Measurements from ENCODE around the gene DENND6B.
"Not testable (repeated sequence)": the region's sequence is repeated elsewhere in the genome, so short reads cannot be mapped to it uniquely, and the experiment has no call there.

DENND6B gene

DNA sequence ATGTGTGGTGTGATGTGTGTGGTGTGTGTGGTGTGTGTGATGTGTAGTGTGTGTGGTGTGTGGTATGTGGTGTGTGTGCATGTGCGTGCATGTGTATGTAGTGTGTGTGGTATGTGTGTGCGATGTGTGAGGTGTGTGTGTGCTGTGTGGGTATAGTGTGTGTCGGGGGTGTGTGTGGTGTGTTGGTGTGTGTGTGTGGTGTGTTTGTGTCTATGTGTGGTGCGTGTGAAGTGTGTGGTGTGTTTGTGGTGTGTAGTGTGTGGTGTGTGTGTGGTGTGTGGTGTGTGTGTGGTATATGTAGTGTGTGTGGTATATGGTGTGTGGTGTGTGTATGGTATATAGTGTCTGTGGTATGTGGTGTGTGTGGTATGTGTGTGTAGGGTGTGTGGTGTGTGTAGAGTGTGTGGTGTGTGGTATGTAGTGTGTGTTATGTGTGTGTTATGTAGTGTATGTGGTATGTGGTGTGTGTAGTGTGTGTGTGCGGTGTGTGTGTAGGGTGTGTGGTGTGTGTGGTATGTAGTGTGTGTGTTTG lies 11.3 kb upstream of the DENND6B start:
- DNase-seq = no peak

DNA sequence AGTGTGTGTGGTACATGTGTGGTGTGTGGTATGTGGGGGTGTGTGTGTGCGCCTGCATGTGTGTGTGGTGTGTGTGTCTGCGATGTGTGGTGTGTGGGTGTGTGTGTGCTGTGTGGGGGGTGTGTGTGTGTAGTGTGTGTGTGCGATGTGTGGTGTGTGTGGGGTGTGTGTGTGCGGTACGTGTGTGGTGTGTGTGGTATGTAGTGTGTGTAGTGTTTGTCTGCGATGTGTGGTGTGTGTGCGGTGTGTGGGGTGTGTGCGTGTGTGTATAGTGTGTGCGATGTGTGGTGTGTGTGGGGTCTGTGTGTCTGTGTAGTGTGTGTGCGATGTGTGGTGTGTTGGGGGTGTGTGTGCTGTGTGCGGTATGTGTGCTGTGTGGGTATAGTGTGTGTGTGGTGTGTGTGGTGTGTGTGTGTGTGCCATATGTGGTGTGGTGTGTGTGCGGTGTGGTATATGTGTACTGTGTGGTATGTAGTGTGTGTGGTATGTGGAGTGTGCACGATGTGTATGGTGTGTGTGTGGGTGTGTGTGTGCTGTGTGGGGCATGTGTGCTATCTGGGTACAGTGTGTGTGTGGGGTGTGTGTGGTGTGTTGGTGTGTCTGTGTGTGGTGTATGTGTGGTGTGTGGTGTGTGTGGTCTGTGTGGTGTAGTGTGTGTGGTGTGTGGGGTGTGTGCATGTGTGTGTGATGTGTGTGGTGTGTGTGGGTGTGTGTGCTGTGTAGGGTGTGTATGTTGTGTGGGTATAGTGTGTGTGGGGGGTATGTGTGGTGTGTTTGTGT lies 10.6 kb upstream of the DENND6B start:
- DNase-seq = no peak

- not testable (repeated sequence) for DNase-seq
Observed at GRCh38 chr22:50334433-50334832, 7.6 kb upstream of the DENND6B start.

GRCh38 chr22:50329236-50329635 lies 2.4 kb upstream of the DENND6B start:
- no peak for DNase-seq

DNA sequence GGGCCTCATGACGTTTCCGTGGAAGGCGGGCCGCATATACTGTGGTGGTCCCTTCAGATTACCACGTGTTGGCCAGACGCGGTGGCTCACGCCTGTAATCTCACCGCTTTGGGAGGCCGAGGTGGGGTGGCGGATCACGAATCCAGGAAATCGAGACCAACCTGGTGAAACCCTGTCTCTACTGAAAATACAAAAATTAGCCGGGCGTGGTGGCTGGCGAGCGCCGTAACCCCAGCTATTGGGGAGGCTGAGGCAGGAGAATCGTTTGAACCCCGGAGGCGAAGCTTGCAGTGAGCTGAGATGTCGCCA lies 853 bp upstream of the DENND6B start:
- no peak for DNase-seq

- no peak for DNase-seq
Observed at GRCh38 chr22:50326225-50326955, 422 bp downstream of the DENND6B start.

DNA sequence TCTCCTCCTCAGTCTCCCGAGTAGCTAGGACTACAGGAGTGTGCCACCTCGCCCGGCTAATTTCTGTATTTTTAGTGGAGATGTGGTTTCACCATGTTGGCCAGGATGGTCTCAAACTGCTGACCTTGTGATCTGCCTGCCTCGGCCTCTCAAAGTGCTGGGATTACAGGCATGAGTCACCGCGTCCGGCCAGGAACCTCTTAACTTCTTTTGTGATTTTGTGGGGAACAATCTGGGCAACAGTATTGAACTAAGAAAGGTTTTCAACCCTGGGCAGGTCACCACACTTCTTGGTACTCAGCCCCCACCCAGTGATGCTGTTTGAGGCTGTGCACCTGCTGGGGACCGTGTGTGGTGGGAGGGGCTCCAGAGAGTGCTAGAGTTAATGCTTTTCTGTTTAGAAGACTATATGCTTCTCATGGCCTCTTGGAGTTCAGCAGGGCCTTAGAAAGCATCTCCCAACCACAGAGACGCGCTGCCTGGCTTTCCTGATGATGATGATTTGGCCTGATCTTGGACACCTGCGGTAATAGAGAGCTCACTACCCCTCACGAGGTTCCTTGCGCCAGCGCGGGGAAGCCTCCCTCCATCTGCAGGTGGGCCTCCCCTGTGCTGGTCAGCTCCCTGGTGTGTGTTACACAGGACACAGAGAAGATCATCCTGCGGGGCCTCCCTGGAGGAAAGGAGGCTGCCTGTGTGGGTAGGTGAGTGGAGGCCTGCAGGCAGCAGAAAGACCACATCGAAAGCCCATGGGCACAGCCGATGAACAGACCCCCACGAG lies 1.2 kb downstream of the DENND6B start:
- DNase-seq = no peak

- no peak for DNase-seq
Observed at GRCh38 chr22:50323900-50324299, 2.9 kb downstream of the DENND6B start.

DNA sequence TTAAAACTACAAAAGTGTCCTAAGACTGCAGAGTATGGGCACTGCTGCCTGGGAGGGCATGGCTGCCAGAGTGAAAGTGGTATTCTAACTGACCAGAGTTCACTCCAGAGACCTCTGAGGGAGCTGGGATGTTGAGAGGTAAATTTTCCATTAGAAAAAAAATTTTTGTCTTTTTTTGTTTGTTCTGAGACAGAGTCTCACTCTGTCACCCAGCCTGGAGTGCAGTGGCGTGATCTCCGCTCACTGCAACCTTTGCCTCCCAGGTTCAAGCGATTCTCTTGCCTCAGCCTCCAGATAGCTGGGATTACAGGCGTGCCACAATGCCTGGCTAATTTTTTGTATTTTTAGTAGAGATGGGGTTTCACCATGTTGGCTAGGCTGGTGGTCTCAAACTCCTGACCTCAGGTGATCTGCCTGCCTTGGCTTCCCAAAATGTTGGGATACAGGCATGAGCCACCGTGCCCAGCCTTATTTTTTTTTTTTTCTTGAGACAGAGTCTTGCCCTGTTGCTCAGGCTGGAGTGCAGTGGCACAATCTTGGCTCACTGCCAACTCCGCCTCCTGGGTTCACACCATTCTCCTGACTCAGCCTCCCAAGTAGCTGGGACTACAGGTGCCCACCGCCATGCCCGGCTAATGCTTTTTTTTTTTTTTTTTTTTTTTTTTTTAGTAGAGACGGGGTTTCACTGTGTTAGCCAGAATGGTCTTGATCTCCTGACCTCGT lies 4.3 kb downstream of the DENND6B start:
- DNase-seq = not testable (repeated sequence)

DNA sequence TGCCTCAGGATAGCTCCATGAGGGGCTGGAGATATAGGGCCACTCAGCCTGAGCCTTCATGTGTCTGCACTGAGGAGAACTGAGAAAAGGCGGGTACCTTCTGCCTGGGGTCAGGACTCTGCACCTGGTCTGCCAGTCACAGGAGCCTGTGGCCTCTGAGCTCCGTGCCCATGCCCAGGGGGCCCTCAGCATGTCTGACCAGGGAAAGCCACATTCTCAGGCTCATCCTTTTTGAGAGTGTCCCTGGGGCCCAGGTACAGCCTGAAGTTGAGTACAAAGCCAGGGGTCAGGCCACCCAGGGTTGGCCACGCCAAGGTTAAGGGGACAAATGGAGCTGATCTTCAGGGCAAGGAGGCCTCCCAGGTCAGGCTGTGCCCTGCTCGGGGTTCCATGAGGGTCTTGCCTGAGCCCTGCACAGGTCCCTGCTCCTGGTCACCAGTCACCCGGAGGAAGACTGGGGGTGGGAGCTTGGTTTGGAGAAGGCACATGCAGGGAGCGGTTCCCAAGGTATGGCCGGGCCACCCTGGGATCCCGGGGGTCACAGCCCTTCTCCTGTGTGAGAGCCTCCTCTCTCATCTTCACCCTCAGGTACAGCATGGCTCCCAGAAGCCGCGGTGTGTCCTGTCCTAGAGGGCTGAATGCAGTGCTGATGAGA lies 6.0 kb downstream of the DENND6B start:
- DNase-seq = no peak

GRCh38 chr22:50320116-50320515 lies 6.7 kb downstream of the DENND6B start:
- no peak for DNase-seq

GRCh38 chr22:50319503-50319951 lies 7.3 kb downstream of the DENND6B start:
- no peak for DNase-seq

DNA sequence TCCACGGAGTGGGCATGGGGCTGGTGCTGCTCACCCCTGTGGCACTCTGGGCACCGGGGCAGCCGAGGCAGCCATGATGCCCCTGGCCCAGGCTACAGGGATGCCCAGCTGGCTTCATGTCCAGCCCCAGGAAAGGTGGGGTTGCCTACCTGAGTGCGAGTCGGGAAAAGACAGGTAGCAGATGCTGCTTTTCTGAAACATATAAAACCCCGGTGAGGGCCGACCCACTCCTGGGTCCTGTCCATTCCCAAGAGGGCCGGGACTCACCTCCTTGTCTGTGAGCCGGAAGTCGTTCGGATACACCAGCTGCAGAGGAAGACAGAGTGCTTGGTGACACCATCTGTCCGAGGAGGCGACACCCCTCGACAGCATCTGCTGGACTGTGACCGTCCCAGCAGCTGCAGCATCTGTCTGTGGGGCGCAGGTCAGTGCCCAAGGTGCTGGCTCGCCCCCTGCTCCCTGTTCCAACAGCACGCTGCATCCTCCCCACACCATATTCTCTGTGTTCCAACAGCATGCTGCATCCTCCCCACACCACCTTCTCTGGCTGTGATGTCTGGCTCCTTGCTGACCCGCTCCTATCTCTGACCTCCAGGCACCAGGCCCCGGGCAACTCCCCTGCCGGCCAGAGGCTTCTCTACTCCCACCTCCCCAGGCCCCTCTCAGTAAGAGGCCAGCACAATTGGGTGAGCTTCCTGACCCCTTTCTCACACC lies 8.0 kb downstream of the DENND6B start:
- no peak for DNase-seq

DNA sequence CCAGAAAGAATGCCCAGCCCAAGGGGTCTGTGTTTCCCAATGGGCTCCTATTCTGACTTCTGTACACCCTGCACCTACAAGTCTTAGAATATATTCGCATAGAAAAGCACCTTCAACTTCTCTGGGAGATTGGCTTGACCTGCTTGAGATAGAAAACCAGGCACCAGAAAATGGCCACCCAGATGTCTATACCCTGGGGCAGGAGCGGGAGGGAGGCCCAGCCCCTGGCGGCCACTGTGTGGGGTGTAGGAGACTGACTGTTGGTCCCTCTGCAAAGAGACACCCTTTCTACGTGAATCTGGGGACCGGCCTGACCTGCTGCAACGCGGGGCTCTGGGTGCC lies 8.5 kb downstream of the DENND6B start:
- DNase-seq = no peak

DNA sequence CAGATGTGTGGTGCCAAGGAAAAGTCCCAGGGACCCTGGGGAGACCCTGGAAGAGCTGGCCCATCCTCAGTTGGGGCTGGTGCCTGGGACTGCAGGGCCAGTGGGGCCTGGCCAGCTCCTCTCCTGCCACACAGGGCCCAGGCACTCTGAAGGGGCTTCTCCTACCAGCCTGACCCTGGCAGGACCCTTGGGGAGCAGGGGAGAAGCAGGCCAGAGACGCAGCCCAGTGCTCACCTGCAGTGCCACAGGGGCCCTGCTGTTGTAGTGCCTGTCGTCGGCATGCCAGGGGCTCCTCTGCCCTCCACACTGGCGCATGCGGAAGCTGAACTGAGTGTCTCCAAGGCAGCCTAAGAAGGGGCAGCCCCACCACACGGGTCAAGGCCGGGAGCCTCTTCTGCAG lies 9.1 kb downstream of the DENND6B start:
- DNase-seq = no peak

DNA sequence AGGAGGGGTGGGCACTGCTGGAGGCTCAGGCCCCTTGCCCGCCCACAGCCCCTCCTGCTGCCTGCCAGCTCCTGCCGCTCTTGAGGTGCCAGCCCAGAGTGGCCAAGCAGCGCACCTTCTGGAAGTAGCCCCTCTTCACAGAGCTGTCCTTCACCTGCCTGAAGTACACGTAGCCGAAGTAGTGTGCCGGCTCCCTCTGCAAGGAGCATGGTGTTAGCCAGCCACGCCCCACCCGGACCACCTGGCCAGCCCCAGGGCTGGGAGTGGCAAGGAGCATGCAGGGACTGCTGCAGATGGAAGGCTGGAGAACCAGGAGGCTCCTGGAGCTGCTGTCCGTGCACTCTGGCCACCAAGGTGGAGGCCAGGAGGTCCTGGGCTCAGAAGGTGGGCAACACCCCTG lies 9.6 kb downstream of the DENND6B start:
- no peak for DNase-seq

GRCh38 chr22:50316114-50317065 lies 10.4 kb downstream of the DENND6B start:
- no peak for DNase-seq

- no peak for DNase-seq
Observed at GRCh38 chr22:50315289-50316113, 11.3 kb downstream of the DENND6B start.

DNA sequence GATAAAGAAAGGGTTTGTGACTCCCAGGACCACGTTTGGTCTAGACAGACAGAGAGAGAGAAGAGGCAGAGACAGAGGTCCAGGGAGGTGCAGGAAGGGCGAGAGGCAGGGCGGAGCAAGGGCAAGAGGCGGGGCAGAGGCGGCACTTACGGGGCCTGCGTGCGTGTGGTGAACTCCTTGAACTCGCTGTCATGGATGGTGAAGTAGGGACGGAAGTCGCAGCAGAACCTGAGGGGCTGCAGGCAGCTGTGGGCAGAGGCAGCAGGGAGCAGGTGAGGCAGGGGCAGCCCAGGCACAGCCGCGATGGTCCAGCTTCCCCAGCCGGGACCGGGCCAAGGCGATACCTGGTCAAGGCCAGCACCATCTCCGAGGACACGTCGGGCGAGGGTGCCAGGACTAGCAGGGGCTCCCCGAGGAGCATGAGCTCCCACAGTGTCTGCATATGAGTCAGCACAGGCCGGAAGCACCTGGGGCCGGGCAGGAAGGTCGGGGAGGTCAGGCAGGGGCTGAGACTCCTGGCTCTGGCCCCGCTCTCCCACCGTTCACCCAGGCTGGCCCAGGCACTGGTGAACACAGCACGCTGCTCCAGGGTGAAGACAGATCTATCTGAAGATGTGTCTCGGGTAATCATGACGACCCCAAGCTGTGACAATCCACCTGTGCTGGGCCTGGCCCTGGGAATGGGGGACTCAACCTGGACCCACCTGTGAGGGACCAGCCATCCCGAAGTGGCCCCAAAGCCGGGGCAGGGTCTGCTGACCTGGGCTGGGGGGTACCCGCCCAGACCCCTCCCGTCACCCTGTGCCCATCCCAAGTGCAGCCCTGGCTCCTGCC lies 12.1 kb downstream of the DENND6B start:
- peak; percentile 92 for DNase-seq
